SK-N-SH (cell line): ENCODE measurements around the gene LPP. TPM values are rescaled to one million over a fixed set of nuclear protein-coding genes. Genes with fewer than 3 reads are reported as not detected.

ENCODE experiments used
- CTCF ChIA-PET: fragments of 300-600, 350-600 bp; formaldehyde crosslinking; extraction: SDS; loops from one replicate; lab custom pipeline; 2021; lab: Yijun Ruan, JAX
- POLR2A ChIA-PET: fragments of 350-600 bp; sonication (Branson Sonifier 250); formaldehyde crosslinking; extraction: SDS; loops from one replicate; lab custom pipeline; 2020; ENCODE audit warnings: antibody characterized with exemption, inconsistent platforms; lab: Yijun Ruan, JAX
- DNase-seq: peaks from one replicate; pipeline ENCODE4 v3.0.0; 2012
- H2AFZ ChIP-seq: fragments of 200-600 bp; sonication (generic); 2 replicates; pipeline ENCODE4 v1.8.1; 2016; ENCODE audit warnings: antibody characterized with exemption, mild to moderate bottlenecking, low read depth
- H3F3A ChIP-seq: fragments of 200-600 bp; sonication (generic); replicated peaks from 2 replicates; pipeline ENCODE3; 2016; ENCODE audit warnings: antibody characterized with exemption, mild to moderate bottlenecking; ENCODE audit not compliant: insufficient read depth
- H3K27ac ChIP-seq, 2 experiments: fragments of 200-500 bp in 1 of 2; fragments of 200-600 bp in 1 of 2; sonication (Bioruptor generic) in 1 of 2; sonication (generic), shearing (Covaris generic) in 1 of 2; 2 replicates each; pipeline versions ENCODE4 v1.5.1 to v1.6.1; 2014 to 2016; ENCODE audit warnings: low read depth in 2 of 2, inconsistent platforms in 1 of 2, low read length in 1 of 2, mild to moderate bottlenecking in 1 of 2, mixed read lengths in 1 of 2
- H3K27me3 ChIP-seq: fragments of 200-600 bp; sonication (generic), shearing (Covaris generic); 2 replicates; pipeline ENCODE4 v1.6.1; 2016; ENCODE audit warnings: mixed run types; ENCODE audit not compliant: insufficient read depth
- H3K36me3 ChIP-seq, 2 experiments: fragments of 200-500 bp in 1 of 2; fragments of 200-600 bp in 1 of 2; sonication (Bioruptor generic) in 1 of 2; sonication (generic) in 1 of 2; replicated peaks in 1 of 2; 2 replicates each; pipeline versions ENCODE3 to v1.5.1; 2014 to 2016; ENCODE audit warnings: low read length in 1 of 2, mild to moderate bottlenecking in 1 of 2; ENCODE audit not compliant: insufficient read depth in 2 of 2, control insufficient read depth in 1 of 2
- H3K4me1 ChIP-seq, 2 experiments: fragments of 200-500 bp in 1 of 2; fragments of 200-600 bp in 1 of 2; sonication (Bioruptor generic) in 1 of 2; sonication (generic), shearing (Covaris generic) in 1 of 2; 2 replicates each; pipeline versions ENCODE4 v1.5.1 to v1.6.1; 2014 to 2016; ENCODE audit warnings: low read depth in 1 of 2, low read length in 1 of 2, mixed run types in 1 of 2; ENCODE audit not compliant: insufficient read depth in 2 of 2, control insufficient read depth in 1 of 2
- H3K4me2 ChIP-seq: fragments of 200-600 bp; sonication (generic), shearing (Covaris generic); 2 replicates; pipeline ENCODE4 v1.6.1; 2017; ENCODE audit warnings: mixed run types
- H3K4me3 ChIP-seq, 2 experiments: fragments of 200-500 bp in 1 of 2; fragments of 200-600 bp in 1 of 2; sonication (Bioruptor generic) in 1 of 2; sonication (generic), shearing (Covaris generic) in 1 of 2; 2 replicates each; pipeline versions ENCODE4 v1.5.1 to v1.8.1; 2014 to 2016; ENCODE audit warnings: low read depth in 2 of 2, inconsistent platforms in 1 of 2, low read length in 1 of 2, mild to moderate bottlenecking in 1 of 2, mixed read lengths in 1 of 2, moderate library complexity in 1 of 2
- H3K79me2 ChIP-seq: fragments of 200-600 bp; sonication (generic); 2 replicates; pipeline ENCODE4 v1.8.1; 2017; ENCODE audit warnings: mild to moderate bottlenecking; ENCODE audit not compliant: insufficient read depth
- H3K9ac ChIP-seq: fragments of 200-600 bp; sonication (generic); 2 replicates; pipeline ENCODE4 v1.6.1; 2017; ENCODE audit warnings: mixed run types
- H3K9me2 ChIP-seq: fragments of 200-600 bp; sonication (generic); 2 replicates; pipeline ENCODE4 v1.6.1; 2017; ENCODE audit warnings: mixed run types
- H3K9me3 ChIP-seq: fragments of 200-600 bp; sonication (generic); 2 replicates; pipeline ENCODE4 v1.6.1; 2017; ENCODE audit warnings: mixed run types, mild to moderate bottlenecking, moderate library complexity
- H4K20me1 ChIP-seq: fragments of 200-600 bp; sonication (generic); 2 replicates; pipeline ENCODE4 v1.6.1; 2017; ENCODE audit warnings: mild to moderate bottlenecking, mixed run types; ENCODE audit not compliant: insufficient read depth
- CTCF ChIP-seq: fragments of 200-600 bp; sonication (generic); IDR thresholded peaks from 2 replicates; pipeline ENCODE4 v1.6.1; 2017; ENCODE audit warnings: antibody characterized with exemption, mild to moderate bottlenecking, moderate library complexity
- EP300 ChIP-seq, 2 experiments: IDR thresholded peaks; 2 replicates each; pipeline versions ENCODE4 v1.4.0 to v1.6.1; 2012; ENCODE audit warnings: borderline replicate concordance in 1 of 2, low read depth in 1 of 2, low read length in 1 of 2
- EZH2phosphoT487 ChIP-seq: fragments of 200-600 bp; sonication (generic); IDR thresholded peaks from 2 replicates; pipeline ENCODE4 v1.6.1; 2017; ENCODE audit warnings: low read depth, mixed run types, mild to moderate bottlenecking, antibody characterized with exemption, moderate library complexity, borderline replicate concordance
- FOXJ3 ChIP-seq: sonication (generic); formaldehyde crosslinking; IDR thresholded peaks from 2 replicates; pipeline ENCODE4 v1.5.1; 2020; ENCODE audit warnings: mild to moderate bottlenecking, missing genetic modification reagents
- GABPA ChIP-seq: IDR thresholded peaks from 2 replicates; pipeline ENCODE4 v1.4.0; 2012; ENCODE audit warnings: low read depth, mild to moderate bottlenecking
- GATA2 ChIP-seq: sonication (generic); formaldehyde crosslinking; IDR thresholded peaks from 2 replicates; pipeline ENCODE4 v1.5.0; 2020; ENCODE audit warnings: mild to moderate bottlenecking, missing genetic modification reagents
- IRF3 ChIP-seq: fragments of 150-350 bp; IDR thresholded peaks from 2 replicates; pipeline ENCODE4 v1.6.1; 2016; ENCODE audit warnings: mild to moderate bottlenecking, low read depth, low read length
- JUND ChIP-seq: IDR thresholded peaks from 2 replicates; pipeline ENCODE4 v1.4.0; 2012
- MEF2A ChIP-seq: IDR thresholded peaks from 2 replicates; pipeline ENCODE4 v1.4.0; 2012; ENCODE audit warnings: low read depth, borderline replicate concordance
- NFIC ChIP-seq: IDR thresholded peaks from 2 replicates; pipeline ENCODE4 v1.4.0; 2012; ENCODE audit warnings: borderline replicate concordance
- NRF1 ChIP-seq: IDR thresholded peaks from 2 replicates; pipeline ENCODE4 v1.6.1; 2012; ENCODE audit warnings: low read depth, mild to moderate bottlenecking, low read length
- PBX3 ChIP-seq: IDR thresholded peaks from 2 replicates; pipeline ENCODE4; 2012
- POLR2AphosphoS5 ChIP-seq: IDR thresholded peaks from 2 replicates; pipeline ENCODE4 v1.6.1; 2012; ENCODE audit warnings: low read depth, low read length
- RAD21 ChIP-seq: IDR thresholded peaks from 2 replicates; pipeline ENCODE4 v1.6.1; 2012; ENCODE audit warnings: mild to moderate bottlenecking, low read length
- REST ChIP-seq: IDR thresholded peaks from 2 replicates; pipeline ENCODE4 v1.6.1; 2012; ENCODE audit warnings: mild to moderate bottlenecking, low read depth, low read length, moderate library complexity
- SMC3 ChIP-seq: IDR thresholded peaks from 2 replicates; pipeline ENCODE4 v1.6.1; 2012; ENCODE audit warnings: low read depth, low read length, improper control_type of control experiment
- TAF1 ChIP-seq: IDR thresholded peaks from 2 replicates; pipeline ENCODE4 v1.6.1; 2012; ENCODE audit warnings: low read depth, mild to moderate bottlenecking, low read length, moderate library complexity, borderline replicate concordance
- USF1 ChIP-seq: IDR thresholded peaks from 2 replicates; pipeline ENCODE4 v1.4.0; 2012; ENCODE audit warnings: low read depth, borderline replicate concordance
- YY1 ChIP-seq: IDR thresholded peaks from 2 replicates; pipeline ENCODE4 v1.4.0; 2012; ENCODE audit warnings: low read depth, mild to moderate bottlenecking
- WGBS: methylation state at CpG from one replicate; pipeline ENCODE4 v1.1.6; 2017; ENCODE audit warnings: low lambda C conversion rate; 5-methylcytosine and 5-hydroxymethylcytosine counted together
- polyA plus RNA-seq, 3 experiments: library from polyadenylated mRNA; depleted of rRNA; stranded (reverse); fragments of >200 nt; gene quantifications; 2 replicates each; pipeline ENCODE4 v1.2.3, GENCODE V29; 2012

Gene LPP
- polyA plus RNA-seq, 1 of the 3 experiments (the other 2 are of a cell fraction): 6.6 TPM

- Histone ChIP-seq H3K4me3 (no peak overlapping the region), H2AFZ (no peak overlapping the region), H3F3A (peaks cover 43% of the 10 kb centered on the region), H3K27ac (0 out of 4 replicates have a peak overlapping the region, but pooled peaks of 1 of the 2 experiments have one; percentile 45), H4K20me1 (0 out of 2 replicates have a peak, but pooled peaks cover 3% of the 10 kb centered on the region), H3K79me2 (peaks cover 35% of the 10 kb centered on the region), H3K4me1 (peaks cover 0 to 22% of the 10 kb centered on the region in 2 experiments; a peak in 1 of 4 replicates), H3K27me3 (no peaks in the 10 kb centered on the region), H3K4me2 (no peak overlapping the region), H3K9me2 (no peaks in the 10 kb centered on the region), H3K9me3 (no peaks in the 10 kb centered on the region; the same call in 1 of the 2 replicates), H3K36me3 (peaks cover 3 to 35% of the 10 kb centered on the region in 2 experiments), H3K9ac (no peak overlapping the region)
- 78% methylated on average over 3 of the region's 3 CpGs for WGBS
- no peak for DNase-seq
- CTCF ChIA-PET: no interaction called here
- no peak for TF ChIP-seq RAD21
- TF ChIP-seq SMC3: no peak
- no peak for TF ChIP-seq POLR2AphosphoS5
- no peak for TF ChIP-seq MEF2A
- no peak for TF ChIP-seq USF1
- no peak for TF ChIP-seq EZH2phosphoT487
- TF ChIP-seq NFIC: no peak
- TF ChIP-seq GABPA: no peak
- TF ChIP-seq YY1: no peak
- TF ChIP-seq CTCF: no peak
- POLR2A ChIA-PET: no interaction called here
Observed at GRCh38 chr3:188486952-188487351, 333.0 kb downstream of the LPP start.

GRCh38 chr3:188487652-188488051, 333.7 kb downstream of the LPP start:
- WGBS: 97% methylated on average over 4 of the region's 5 CpGs
- H3K4me1 ChIP-seq: peaks cover 0 to 19% of the 10 kb centered on the region in 2 experiments; a peak in 1 of 4 replicates
- TF ChIP-seq TAF1 (no peak), NRF1 (no peak), EP300 (IDR thresholded peaks at IDR 0.05; ENCODE audit: borderline replicate concordance in 1 of 2, low read depth in 1 of 2, low read length in 1 of 2) (no peak), MEF2A (no peak), NFIC (no peak), PBX3 (no peak), YY1 (no peak), EZH2phosphoT487 (no peak), POLR2AphosphoS5 (no peak), GATA2 (CRISPR knock-in tag) (no peak), JUND (no peak), REST (no peak), IRF3 (no peak), RAD21 (no peak), FOXJ3 (CRISPR knock-in tag) (no peak)

More at GRCh38 chr3:188487652-188488051, 333.7 kb downstream of the LPP start:
- no peak for DNase-seq
- ChIA-PET CTCF (no interaction called here), POLR2A (no interaction called here)
- Histone ChIP-seq H3K9me3 (no peaks in the 10 kb centered on the region; the same call in 1 of the 2 replicates), H3K4me2 (no peak overlapping the region), H4K20me1 (0 out of 2 replicates have a peak, but pooled peaks cover 3% of the 10 kb centered on the region), H3K27ac (no peak overlapping the region), H3K79me2 (peaks cover 36% of the 10 kb centered on the region), H2AFZ (no peak overlapping the region), H3K9ac (no peak overlapping the region), H3K27me3 (no peaks in the 10 kb centered on the region), H3K9me2 (no peaks in the 10 kb centered on the region), H3K36me3 (peaks cover 3 to 35% of the 10 kb centered on the region in 2 experiments), H3F3A (peaks cover 48% of the 10 kb centered on the region), H3K4me3 (no peak overlapping the region)
